WTC11 (cell line): ENCODE data around the gene ORAI1. TPM values are rescaled to one million over a fixed set of nuclear protein-coding genes. Genes with fewer than 3 reads are reported as not detected.
A peak's percentile ranks its signal among the peaks of the same experiment; 100 is the strongest.

ENCODE experiments used
- CREM ChIP-seq: sonication (generic); formaldehyde crosslinking; IDR thresholded peaks from 2 replicates; pipeline ENCODE4 v1.8.1; 2022; ENCODE audit warnings: mild to moderate bottlenecking, missing genetic modification reagents, moderate library complexity
- EMX1 ChIP-seq: fragments of 250-450 bp; sonication (Bioruptor Pico); IDR thresholded peaks from 2 replicates; pipeline ENCODE4 v1.8.0; 2021; ENCODE audit warnings: mild to moderate bottlenecking
- ETV6 ChIP-seq: sonication (generic); formaldehyde crosslinking; IDR thresholded peaks from 2 replicates; pipeline ENCODE4 v1.8.1; 2022; ENCODE audit warnings: mild to moderate bottlenecking, missing genetic modification reagents
- NR1H2 ChIP-seq: sonication (generic); formaldehyde crosslinking; IDR thresholded peaks from 2 replicates; pipeline ENCODE4 v1.9.0; 2021; ENCODE audit warnings: mild to moderate bottlenecking, moderate library complexity, missing genetic modification reagents
- NR2C2 ChIP-seq: sonication (generic); formaldehyde crosslinking; IDR thresholded peaks from 2 replicates; pipeline ENCODE4 v1.8.0; 2022; ENCODE audit warnings: mild to moderate bottlenecking, missing genetic modification reagents
- PRRX2 ChIP-seq: fragments of 250-450 bp; sonication (Bioruptor Pico); IDR thresholded peaks from 2 replicates; pipeline ENCODE4 v1.8.0; 2021; ENCODE audit warnings: mild to moderate bottlenecking
- ZNF121 ChIP-seq: sonication (generic); formaldehyde crosslinking; IDR thresholded peaks from 2 replicates; pipeline ENCODE4 v1.8.0; 2023; ENCODE audit warnings: missing genetic modification reagents
- ZNF263 ChIP-seq: sonication (generic); formaldehyde crosslinking; IDR thresholded peaks from 2 replicates; pipeline ENCODE4 v1.8.1; 2022; ENCODE audit warnings: low read depth, mild to moderate bottlenecking, moderate library complexity, missing genetic modification reagents
- ZNF317 ChIP-seq: sonication (generic); formaldehyde crosslinking; IDR thresholded peaks from 2 replicates; pipeline ENCODE4 v1.8.1; 2023; ENCODE audit warnings: low read depth, mild to moderate bottlenecking, moderate library complexity, missing genetic modification reagents, borderline replicate concordance
- ZNF423 ChIP-seq: fragments of 250-450 bp; sonication (Bioruptor Pico); IDR thresholded peaks from 2 replicates; pipeline ENCODE4 v2.1.2; 2022; ENCODE audit warnings: mild to moderate bottlenecking, moderate library complexity
- total RNA-seq: library from RNA; stranded (reverse); gene quantifications from 3 replicates; pipeline ENCODE4 v1.2.3, GENCODE V29; 2021
- TF ChIP-seq, protein P1 (sequence below): fragments of 250-450 bp; sonication (Bioruptor Pico); IDR thresholded peaks from 2 replicates; pipeline ENCODE4 v1.9.0; 2021; ENCODE audit warnings: mild to moderate bottlenecking
- TF ChIP-seq, protein P2 (sequence below): sonication (generic); formaldehyde crosslinking; IDR thresholded peaks from 2 replicates; pipeline ENCODE4 v1.8.1; 2023; ENCODE audit warnings: mild to moderate bottlenecking, missing genetic modification reagents
- TF ChIP-seq, protein P3 (sequence below): fragments of 250-450 bp; sonication (Bioruptor Pico); IDR thresholded peaks from 2 replicates; pipeline ENCODE4 v1.9.0; 2021; ENCODE audit warnings: moderate library complexity, mild to moderate bottlenecking, inconsistent platforms, borderline replicate concordance
- TF ChIP-seq, protein P4 (sequence below): sonication (generic); formaldehyde crosslinking; IDR thresholded peaks from 2 replicates; pipeline ENCODE4 v1.8.0; 2022; ENCODE audit warnings: mild to moderate bottlenecking, missing genetic modification reagents
- TF ChIP-seq, protein P5 (sequence below): sonication (generic); formaldehyde crosslinking; IDR thresholded peaks from 2 replicates; pipeline ENCODE4 v1.8.1; 2023; ENCODE audit warnings: mild to moderate bottlenecking, moderate library complexity, missing genetic modification reagents
- TF ChIP-seq, protein P6 (sequence below): fragments of 250-450 bp; sonication (Bioruptor Pico); IDR thresholded peaks from 2 replicates; pipeline ENCODE4 v2.1.2; 2022; ENCODE audit warnings: mild to moderate bottlenecking, moderate library complexity
- TF ChIP-seq, protein P7 (sequence below): fragments of 250-450 bp; sonication (Bioruptor Pico); IDR thresholded peaks from 2 replicates; pipeline ENCODE4 v1.9.0; 2021; ENCODE audit warnings: mild to moderate bottlenecking
- TF ChIP-seq, protein P8 (sequence below): sonication (generic); formaldehyde crosslinking; IDR thresholded peaks from 2 replicates; pipeline ENCODE4 v1.8.1; 2023; ENCODE audit warnings: mild to moderate bottlenecking, missing genetic modification reagents, moderate library complexity
- TF ChIP-seq, protein P9 (sequence below): fragments of 200-600 bp; IDR thresholded peaks from 2 replicates; pipeline ENCODE4 v1.8.0; 2022; ENCODE audit warnings: antibody characterized with exemption
- TF ChIP-seq, protein P10 (sequence below): sonication (generic); formaldehyde crosslinking; IDR thresholded peaks from 2 replicates; pipeline ENCODE4 v1.8.1; 2023; ENCODE audit warnings: mild to moderate bottlenecking, missing genetic modification reagents, moderate library complexity
- TF ChIP-seq, protein P11 (sequence below): sonication (generic); formaldehyde crosslinking; IDR thresholded peaks from 2 replicates; pipeline ENCODE4 v1.8.1; 2023; ENCODE audit warnings: mild to moderate bottlenecking, missing genetic modification reagents
- TF ChIP-seq, protein P12 (sequence below): sonication (generic); formaldehyde crosslinking; IDR thresholded peaks from 2 replicates; pipeline ENCODE4 v1.8.0; 2023; ENCODE audit warnings: missing genetic modification reagents

ORAI1 gene
- total RNA-seq, 1 experiment from 2014 or later, result 27.7 TPM

DNA sequence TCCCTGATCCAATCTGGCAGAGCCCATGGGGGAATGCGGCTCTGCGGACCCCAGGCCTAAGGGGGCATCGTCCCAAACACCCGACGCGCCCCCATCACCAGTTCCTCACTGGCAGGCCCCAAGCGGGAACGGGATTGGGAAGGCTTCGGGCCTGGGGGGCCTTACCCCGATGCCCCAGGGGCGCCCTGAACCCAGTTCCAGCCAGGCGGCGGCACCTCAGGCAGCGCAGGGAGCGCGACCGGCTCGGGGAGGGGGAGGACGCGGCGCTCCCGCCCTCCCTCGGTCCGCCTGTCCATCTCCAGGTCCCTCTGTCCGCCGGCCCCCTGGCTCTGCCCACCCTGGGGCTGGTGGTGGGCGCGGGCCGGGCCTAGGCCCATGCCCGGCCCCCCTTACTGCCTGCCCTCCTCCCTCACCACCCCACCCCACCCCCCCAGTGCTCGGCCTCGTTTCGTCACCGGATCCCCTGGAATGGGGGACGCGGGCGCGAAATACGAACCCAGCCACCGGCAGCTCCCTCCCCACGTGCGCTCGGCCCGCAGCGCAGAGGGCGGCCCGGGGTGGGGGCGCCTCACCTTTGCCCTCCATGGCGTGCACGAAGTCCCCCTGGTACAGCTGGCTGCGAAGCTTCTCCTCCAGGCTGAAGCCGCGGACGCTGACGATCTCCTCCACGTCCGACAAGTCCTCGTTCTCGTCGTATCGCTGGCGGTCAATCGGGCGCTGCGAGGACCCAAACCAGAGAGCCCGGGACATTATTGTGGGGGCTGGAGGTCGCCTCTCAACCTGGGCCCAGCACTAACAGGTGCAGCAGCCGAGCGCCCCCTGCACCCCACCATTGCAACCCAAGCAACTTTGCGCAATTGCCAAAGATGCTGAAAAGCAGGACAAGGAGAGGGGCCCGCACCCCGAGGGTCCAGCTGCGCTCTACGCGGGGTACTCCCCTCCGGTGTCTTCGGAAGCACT lies 47.8 kb upstream of the ORAI1 start (continued):
- TF ChIP-seq, protein P1, sequence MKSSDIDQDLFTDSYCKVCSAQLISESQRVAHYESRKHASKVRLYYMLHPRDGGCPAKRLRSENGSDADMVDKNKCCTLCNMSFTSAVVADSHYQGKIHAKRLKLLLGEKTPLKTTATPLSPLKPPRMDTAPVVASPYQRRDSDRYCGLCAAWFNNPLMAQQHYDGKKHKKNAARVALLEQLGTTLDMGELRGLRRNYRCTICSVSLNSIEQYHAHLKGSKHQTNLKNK (CRISPR knock-in tag), result no peak
- TF ChIP-seq EMX1 (no peak), NR1H2 (CRISPR knock-in tag) (no peak), CREM (CRISPR knock-in tag) (no peak), ZNF423 (CRISPR knock-in tag) (peak; percentile 65), NR2C2 (no peak), ZNF263 (no peak), ZNF317 (CRISPR knock-in tag) (no peak), ETV6 (CRISPR knock-in tag) (0 out of 2 replicates have a peak, but pooled peaks have one; percentile 36), ZNF121 (CRISPR knock-in tag) (no peak), PRRX2 (no peak)
- TF ChIP-seq, protein P2, sequence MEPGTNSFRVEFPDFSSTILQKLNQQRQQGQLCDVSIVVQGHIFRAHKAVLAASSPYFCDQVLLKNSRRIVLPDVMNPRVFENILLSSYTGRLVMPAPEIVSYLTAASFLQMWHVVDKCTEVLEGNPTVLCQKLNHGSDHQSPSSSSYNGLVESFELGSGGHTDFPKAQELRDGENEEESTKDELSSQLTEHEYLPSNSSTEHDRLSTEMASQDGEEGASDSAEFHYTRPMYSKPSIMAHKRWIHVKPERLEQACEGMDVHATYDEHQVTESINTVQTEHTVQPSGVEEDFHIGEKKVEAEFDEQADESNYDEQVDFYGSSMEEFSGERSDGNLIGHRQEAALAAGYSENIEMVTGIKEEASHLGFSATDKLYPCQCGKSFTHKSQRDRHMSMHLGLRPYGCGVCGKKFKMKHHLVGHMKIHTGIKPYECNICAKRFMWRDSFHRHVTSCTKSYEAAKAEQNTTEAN (CRISPR knock-in tag), result no peak
- TF ChIP-seq, protein P3, sequence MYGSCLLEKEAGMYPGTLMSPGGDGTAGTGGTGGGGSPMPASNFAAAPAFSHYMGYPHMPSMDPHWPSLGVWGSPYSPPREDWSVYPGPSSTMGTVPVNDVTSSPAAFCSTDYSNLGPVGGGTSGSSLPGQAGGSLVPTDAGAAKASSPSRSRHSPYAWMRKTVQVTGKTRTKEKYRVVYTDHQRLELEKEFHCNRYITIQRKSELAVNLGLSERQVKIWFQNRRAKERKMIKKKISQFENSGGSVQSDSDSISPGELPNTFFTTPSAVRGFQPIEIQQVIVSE, result no peak
- TF ChIP-seq, protein P4, sequence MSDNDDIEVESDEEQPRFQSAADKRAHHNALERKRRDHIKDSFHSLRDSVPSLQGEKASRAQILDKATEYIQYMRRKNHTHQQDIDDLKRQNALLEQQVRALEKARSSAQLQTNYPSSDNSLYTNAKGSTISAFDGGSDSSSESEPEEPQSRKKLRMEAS (CRISPR knock-in tag), result no peak; the same call in 1 of the 2 replicates
- TF ChIP-seq, protein P5, sequence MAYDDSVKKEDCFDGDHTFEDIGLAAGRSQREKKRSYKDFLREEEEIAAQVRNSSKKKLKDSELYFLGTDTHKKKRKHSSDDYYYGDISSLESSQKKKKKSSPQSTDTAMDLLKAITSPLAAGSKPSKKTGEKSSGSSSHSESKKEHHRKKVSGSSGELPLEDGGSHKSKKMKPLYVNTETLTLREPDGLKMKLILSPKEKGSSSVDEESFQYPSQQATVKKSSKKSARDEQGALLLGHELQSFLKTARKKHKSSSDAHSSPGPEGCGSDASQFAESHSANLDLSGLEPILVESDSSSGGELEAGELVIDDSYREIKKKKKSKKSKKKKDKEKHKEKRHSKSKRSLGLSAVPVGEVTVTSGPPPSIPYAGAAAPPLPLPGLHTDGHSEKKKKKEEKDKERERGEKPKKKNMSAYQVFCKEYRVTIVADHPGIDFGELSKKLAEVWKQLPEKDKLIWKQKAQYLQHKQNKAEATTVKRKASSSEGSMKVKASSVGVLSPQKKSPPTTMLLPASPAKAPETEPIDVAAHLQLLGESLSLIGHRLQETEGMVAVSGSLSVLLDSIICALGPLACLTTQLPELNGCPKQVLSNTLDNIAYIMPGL (CRISPR knock-in tag), result no peak; the same call in 1 of the 2 replicates
- TF ChIP-seq, protein P6, sequence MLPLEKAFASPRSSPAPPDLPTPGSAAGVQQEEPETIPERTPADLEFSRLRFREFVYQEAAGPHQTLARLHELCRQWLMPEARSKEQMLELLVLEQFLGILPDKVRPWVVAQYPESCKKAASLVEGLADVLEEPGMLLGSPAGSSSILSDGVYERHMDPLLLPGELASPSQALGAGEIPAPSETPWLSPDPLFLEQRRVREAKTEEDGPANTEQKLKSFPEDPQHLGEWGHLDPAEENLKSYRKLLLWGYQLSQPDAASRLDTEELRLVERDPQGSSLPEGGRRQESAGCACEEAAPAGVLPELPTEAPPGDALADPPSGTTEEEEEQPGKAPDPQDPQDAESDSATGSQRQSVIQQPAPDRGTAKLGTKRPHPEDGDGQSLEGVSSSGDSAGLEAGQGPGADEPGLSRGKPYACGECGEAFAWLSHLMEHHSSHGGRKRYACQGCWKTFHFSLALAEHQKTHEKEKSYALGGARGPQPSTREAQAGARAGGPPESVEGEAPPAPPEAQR, result no peak
- TF ChIP-seq, protein P7, sequence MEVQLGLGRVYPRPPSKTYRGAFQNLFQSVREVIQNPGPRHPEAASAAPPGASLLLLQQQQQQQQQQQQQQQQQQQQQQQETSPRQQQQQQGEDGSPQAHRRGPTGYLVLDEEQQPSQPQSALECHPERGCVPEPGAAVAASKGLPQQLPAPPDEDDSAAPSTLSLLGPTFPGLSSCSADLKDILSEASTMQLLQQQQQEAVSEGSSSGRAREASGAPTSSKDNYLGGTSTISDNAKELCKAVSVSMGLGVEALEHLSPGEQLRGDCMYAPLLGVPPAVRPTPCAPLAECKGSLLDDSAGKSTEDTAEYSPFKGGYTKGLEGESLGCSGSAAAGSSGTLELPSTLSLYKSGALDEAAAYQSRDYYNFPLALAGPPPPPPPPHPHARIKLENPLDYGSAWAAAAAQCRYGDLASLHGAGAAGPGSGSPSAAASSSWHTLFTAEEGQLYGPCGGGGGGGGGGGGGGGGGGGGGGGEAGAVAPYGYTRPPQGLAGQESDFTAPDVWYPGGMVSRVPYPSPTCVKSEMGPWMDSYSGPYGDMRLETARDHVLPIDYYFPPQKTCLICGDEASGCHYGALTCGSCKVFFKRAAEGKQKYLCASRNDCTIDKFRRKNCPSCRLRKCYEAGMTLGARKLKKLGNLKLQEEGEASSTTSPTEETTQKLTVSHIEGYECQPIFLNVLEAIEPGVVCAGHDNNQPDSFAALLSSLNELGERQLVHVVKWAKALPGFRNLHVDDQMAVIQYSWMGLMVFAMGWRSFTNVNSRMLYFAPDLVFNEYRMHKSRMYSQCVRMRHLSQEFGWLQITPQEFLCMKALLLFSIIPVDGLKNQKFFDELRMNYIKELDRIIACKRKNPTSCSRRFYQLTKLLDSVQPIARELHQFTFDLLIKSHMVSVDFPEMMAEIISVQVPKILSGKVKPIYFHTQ (CRISPR knock-in tag), result no peak
- TF ChIP-seq, protein P8, sequence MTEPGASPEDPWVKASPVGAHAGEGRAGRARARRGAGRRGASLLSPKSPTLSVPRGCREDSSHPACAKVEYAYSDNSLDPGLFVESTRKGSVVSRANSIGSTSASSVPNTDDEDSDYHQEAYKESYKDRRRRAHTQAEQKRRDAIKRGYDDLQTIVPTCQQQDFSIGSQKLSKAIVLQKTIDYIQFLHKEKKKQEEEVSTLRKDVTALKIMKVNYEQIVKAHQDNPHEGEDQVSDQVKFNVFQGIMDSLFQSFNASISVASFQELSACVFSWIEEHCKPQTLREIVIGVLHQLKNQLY, result no peak
- TF ChIP-seq, protein P9, sequence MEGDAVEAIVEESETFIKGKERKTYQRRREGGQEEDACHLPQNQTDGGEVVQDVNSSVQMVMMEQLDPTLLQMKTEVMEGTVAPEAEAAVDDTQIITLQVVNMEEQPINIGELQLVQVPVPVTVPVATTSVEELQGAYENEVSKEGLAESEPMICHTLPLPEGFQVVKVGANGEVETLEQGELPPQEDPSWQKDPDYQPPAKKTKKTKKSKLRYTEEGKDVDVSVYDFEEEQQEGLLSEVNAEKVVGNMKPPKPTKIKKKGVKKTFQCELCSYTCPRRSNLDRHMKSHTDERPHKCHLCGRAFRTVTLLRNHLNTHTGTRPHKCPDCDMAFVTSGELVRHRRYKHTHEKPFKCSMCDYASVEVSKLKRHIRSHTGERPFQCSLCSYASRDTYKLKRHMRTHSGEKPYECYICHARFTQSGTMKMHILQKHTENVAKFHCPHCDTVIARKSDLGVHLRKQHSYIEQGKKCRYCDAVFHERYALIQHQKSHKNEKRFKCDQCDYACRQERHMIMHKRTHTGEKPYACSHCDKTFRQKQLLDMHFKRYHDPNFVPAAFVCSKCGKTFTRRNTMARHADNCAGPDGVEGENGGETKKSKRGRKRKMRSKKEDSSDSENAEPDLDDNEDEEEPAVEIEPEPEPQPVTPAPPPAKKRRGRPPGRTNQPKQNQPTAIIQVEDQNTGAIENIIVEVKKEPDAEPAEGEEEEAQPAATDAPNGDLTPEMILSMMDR, result no peak
- TF ChIP-seq, protein P10, sequence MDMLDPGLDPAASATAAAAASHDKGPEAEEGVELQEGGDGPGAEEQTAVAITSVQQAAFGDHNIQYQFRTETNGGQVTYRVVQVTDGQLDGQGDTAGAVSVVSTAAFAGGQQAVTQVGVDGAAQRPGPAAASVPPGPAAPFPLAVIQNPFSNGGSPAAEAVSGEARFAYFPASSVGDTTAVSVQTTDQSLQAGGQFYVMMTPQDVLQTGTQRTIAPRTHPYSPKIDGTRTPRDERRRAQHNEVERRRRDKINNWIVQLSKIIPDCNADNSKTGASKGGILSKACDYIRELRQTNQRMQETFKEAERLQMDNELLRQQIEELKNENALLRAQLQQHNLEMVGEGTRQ, result no peak
- TF ChIP-seq, protein P11, sequence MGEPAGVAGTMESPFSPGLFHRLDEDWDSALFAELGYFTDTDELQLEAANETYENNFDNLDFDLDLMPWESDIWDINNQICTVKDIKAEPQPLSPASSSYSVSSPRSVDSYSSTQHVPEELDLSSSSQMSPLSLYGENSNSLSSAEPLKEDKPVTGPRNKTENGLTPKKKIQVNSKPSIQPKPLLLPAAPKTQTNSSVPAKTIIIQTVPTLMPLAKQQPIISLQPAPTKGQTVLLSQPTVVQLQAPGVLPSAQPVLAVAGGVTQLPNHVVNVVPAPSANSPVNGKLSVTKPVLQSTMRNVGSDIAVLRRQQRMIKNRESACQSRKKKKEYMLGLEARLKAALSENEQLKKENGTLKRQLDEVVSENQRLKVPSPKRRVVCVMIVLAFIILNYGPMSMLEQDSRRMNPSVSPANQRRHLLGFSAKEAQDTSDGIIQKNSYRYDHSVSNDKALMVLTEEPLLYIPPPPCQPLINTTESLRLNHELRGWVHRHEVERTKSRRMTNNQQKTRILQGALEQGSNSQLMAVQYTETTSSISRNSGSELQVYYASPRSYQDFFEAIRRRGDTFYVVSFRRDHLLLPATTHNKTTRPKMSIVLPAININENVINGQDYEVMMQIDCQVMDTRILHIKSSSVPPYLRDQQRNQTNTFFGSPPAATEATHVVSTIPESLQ (CRISPR knock-in tag), result no peak
- TF ChIP-seq, protein P12, sequence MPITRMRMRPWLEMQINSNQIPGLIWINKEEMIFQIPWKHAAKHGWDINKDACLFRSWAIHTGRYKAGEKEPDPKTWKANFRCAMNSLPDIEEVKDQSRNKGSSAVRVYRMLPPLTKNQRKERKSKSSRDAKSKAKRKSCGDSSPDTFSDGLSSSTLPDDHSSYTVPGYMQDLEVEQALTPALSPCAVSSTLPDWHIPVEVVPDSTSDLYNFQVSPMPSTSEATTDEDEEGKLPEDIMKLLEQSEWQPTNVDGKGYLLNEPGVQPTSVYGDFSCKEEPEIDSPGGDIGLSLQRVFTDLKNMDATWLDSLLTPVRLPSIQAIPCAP (CRISPR knock-in tag), result no peak
